NCI-H2227 treated with DMSO at 0.1 percent for 48 hours (cell line): ENCODE results near the gene RSPH9.

Experiments
- DNase-seq: peaks from one replicate; lab custom pipeline; 2025; lab: John Stamatoyannopoulos, UW

RSPH9 gene

GRCh38 chr6:43644940-43645612 lies at the start of gene RSPH9:
RSPH9 (plus strand) TSS chr6:43645036; CDS start chr6:43645099, 63 bp downstream.
- peak; percentile 68 for DNase-seq

- DNase-seq: no peak
Observed at GRCh38 chr6:43600595-43600994, 44.2 kb upstream of the RSPH9 start.

GRCh38 chr6:43604174-43604573 lies 40.7 kb upstream of the RSPH9 start:
- no peak for DNase-seq

GRCh38 chr6:43606019-43606418 lies 38.8 kb upstream of the RSPH9 start:
- DNase-seq: no peak

DNA sequence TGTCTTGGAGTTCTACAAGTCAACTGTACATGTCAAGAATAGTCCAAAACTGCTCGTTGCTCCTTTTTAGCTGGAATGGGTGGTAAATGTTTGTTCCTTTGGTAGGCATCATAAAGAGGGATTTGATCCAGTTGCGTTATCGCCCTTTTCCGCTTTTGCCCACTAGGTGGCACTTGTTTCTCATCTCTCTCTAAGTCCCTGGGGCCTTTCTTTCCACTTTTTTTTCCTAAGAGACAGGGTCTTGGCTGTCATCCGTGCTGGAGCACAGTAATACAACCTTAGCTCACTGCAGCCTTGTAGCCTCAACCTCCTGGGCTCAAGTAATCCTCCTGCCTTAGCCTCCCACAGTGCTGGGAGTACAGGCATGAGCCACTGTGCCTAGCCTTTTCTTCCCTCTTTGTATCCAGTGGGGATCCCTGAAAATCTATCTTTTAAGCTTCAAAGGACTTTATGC lies 36.5 kb upstream of the RSPH9 start:
- DNase-seq: peak; percentile 38

GRCh38 chr6:43608807-43609206 lies 36.0 kb upstream of the RSPH9 start:
- DNase-seq: no peak

- DNase-seq: no peak
Observed at GRCh38 chr6:43609402-43609801, 35.4 kb upstream of the RSPH9 start.

GRCh38 chr6:43610431-43610830 lies 34.4 kb upstream of the RSPH9 start:
- DNase-seq: no peak

DNA sequence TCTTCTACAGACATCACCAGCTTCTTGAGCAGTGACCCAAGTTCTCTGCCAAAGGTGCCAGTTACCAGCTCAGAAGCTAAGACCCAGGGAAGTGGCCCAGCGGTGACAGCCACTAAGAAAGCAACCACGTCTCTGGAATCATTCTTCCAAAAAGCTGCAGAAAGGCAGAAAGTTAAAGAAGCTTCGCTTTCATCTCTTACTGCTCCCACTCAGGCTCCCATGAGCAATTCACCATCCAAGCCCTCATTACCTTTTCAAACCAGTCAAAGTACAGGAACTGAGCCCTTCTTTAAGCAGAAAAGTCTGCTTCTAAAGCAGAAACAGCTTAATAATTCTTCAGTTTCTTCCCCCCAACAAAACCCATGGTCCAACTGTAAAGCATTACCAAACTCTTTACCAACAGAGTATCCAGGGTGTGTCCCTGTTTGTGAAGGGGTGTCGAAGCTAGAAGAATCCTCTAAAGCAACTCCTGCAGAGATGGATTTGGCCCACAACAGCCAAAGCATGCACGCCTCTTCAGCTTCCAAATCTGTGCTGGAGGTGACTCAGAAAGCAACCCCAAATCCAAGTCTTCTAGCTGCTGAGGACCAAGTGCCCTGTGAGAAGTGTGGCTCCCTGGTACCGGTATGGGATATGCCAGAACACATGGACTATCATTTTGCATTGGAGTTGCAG lies 31.0 kb upstream of the RSPH9 start:
- no peak for DNase-seq

- no peak for DNase-seq
Observed at GRCh38 chr6:43614396-43614730, 30.5 kb upstream of the RSPH9 start.

DNA sequence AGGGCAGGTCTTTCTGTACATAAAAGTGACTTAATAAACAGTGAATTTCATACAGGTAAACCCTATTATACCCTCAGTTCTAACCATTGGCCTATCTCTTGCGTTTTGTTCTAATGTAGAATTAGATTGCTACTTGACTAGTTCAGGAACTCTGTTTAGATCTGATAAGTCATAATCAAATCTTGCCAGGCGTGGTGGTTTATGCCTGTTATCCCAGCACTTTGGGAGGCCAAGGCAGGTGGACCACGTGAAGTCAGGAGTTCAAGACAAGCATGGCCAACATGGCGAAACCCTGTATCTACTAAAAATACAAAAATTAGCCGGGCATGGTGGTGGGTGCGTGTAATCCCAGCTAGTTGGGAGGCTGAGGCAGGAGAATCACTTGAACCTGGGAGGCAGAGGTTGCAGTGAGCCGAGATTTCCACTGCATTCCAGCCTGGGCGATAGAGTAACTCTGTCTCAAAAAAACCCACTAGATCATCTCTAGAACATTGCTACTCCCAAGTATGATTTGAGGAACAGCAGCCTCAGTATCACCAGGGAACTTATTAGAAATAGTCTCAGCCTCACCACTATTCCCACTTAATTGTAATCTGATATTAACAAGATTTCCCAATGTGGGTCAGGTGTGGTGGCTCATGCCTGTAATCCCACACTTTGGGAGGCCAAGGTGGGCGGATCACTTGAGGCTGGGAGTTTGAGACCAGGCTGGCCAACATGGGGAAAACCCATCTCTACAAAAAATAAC lies 27.9 kb upstream of the RSPH9 start:
- DNase-seq: no peak

DNA sequence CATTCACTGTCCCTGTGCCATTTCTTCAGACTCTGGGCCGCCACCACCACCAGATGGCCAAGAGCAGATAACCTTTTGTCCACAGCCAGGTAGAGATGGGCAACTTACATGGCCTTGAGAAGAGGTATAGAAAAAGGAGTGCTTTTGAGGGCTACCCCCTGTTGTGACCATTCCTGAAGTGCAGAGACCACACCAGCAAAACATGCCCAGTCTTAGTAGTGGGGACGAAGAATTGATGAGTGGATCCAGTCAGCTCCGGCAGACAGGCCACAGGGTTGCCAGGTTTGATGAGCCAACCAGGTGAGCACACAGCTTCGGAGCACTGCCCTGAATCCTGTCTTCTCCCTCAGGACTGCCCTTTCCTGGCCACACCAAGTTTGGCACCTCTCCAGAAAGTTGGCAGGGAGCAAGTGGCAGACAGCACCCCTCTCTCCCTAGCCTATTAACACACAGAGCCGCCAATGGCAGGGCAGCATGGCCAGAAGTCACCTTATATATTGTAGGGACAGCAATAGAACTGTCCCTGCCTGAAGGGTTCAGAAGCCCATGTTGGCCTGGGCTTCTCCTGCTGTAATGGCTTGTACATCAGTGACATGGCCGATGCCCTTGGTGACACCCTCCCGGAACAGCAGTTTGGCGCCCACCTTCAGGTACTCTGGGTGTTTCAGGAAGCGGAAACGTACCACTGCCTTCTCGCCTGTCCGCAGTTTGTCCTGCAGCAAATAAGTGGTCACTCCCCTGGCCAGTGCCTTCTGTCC lies 23.6 kb upstream of the RSPH9 start:
- DNase-seq: no peak

DNA sequence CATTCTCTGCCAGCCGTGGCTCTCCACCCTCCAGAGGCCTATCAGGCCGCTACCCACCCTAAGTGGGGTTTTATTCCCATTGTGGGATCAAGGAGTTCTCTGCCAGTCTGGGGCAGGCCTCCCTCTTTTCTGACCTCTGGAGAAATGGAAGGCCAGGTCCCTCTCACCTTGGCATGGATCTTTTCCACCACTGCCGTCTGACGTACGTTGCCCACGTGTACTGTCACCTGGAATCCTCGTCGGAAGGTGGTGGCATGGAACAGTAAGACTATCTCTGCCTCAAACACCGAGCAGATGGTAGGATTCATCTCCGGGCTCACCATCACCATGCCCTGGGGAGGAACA lies 23.0 kb upstream of the RSPH9 start:
- DNase-seq: no peak

DNA sequence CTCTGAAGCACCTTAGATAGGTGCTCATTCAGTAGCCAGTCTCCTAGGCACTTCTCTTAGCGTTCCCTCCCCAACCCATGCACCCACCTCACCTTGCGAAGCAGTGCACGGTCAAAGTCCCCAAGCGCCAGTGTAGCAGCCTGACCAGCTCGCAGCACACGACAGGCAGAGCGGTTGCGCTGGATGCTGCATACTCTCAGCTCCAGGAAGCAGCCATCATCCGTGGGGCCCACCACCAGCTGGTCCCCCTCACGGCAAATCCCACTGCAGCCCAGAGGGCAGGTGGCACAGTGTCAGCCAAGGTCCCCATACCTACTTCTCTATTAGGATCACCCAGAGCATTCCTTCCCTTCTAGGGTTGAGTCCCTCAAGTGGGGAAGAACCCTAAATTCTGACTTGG lies 22.3 kb upstream of the RSPH9 start:
- no peak for DNase-seq

- DNase-seq: no peak
Observed at GRCh38 chr6:43623880-43624785, 20.7 kb upstream of the RSPH9 start.

DNA sequence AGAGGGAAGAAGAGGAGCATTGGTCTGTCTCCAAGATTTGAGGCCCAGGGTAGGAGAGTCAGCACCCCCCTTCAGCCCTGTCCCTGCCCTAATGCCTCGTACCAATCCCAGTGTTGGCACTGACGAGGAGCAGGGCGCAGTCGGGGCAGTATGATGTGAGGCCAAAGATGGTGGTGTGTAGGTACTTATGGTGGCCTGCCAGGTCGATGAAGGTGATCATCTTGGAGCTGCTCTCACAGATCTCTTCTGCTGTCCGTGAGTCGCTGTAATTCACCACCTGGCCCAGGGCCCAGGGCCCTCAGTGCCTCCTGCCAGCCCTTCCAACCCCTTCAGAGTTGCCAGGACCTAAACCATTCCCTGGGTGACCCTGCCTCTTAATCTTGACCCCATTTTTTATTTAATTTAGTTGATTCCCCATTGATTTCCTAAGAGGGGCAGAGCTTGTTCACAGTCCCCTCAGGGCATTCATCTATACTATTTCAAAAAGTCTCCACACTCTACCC lies 20.0 kb upstream of the RSPH9 start:
- DNase-seq: no peak

DNA sequence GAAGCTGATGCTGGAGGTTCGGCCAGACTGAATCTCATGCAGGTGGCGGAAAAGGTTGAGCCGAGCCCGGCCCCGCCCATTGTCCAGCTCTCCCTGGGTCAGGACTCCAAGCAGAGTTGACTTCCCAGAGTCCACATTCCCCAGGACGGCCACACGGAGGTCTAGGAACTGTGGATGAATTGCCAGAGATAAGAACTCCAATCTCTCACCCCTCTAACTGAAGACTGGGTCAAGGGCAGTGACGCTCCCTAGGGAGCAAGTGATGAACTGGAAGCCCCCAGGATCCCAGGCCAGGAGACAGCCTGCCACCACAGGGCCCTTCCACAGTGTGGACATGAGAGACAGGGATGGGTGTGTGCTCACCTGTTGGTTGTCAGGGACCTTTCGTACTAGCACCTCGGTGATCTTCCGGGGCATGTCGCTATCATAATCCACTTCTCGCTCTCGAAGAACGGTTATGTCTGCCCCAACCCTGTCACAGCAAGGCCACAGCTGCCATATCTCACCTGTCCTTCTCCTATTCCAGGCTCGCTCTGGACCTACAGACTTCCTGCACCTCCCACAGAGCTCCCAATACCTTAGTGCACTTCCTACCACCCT lies 19.3 kb upstream of the RSPH9 start:
- DNase-seq: no peak

DNA sequence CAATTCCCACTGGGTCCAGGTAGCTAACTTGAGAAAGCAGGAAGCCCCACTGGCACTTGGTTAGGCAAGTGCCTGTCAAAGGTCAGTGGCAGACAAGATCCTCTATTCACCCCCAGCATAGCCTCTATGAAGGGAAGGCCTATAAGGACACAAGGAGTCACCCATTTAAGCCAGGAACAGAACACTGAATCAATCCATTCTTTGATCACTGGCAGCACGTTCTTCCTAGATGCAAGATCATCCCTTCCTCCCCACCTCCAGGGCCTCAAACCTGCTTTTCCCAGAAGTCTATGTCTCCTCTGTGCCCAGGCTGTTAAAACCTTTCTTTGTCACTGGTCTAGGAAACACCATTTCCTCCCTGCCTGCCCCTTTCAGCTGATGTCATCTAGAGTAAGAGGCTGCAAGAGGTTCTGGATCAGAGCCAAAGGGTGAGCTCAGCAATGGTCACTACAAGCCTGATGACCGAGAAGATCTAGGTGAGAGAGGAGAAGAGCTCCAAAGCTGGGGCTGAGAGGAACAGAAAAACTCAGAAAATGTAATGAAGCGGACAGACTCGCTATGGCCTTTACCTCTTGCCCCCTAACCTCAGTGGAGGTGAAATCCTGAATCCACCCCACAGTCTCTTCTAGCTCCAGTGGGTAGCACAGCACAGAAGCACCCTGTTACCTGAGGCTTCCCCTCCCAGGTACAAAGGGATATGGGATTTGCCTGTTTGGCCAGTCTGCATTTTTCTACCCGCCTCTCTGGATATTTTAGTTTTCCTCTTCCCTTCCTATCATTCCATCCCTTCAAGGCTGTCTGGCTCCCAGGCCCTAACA lies 17.6 kb upstream of the RSPH9 start:
- no peak for DNase-seq

- DNase-seq: no peak
Observed at GRCh38 chr6:43628393-43629103, 16.3 kb upstream of the RSPH9 start.
